ENCODE data around the gene STK26.

GRCh38 chrX:132034648-132035047 lies 11.5 kb downstream of the STK26 start:
- TF ChIP-seq CTCF (IDR thresholded peaks at IDR 0.05; ENCODE audit: borderline replicate concordance, extremely low read depth, low read length, poor library complexity, severe bottlenecking), result no peak
- no peak for TF ChIP-seq EZH2 (IDR thresholded peaks at IDR 0.05; ENCODE audit: borderline replicate concordance, low read depth, low read length, severe bottlenecking)
